HEK293T (cell line): ENCODE data around the gene SCUBE3.

ENCODE experiments used
- BHLHE40 ChIP-seq: fragments of 450-650 bp; IDR thresholded peaks from 2 replicates; pipeline ENCODE4 v1.6.1; 2016; ENCODE audit warnings: mild to moderate bottlenecking, moderate library complexity, borderline replicate concordance
- FOXA1 ChIP-seq: fragments of 450-650 bp; IDR thresholded peaks from 2 replicates; pipeline ENCODE4 v1.6.1; 2016; ENCODE audit warnings: mild to moderate bottlenecking
- FOXM1 ChIP-seq: fragments of 450-650 bp; IDR thresholded peaks from 2 replicates; pipeline ENCODE4 v1.6.1; 2017; ENCODE audit warnings: mild to moderate bottlenecking, borderline replicate concordance
- HDGF ChIP-seq: fragments of 450-650 bp; IDR thresholded peaks from 2 replicates; pipeline ENCODE4 v1.6.1; 2017; ENCODE audit warnings: antibody characterized with exemption, borderline replicate concordance
- L3MBTL2 ChIP-seq: fragments of 450-650 bp; conservative IDR thresholded peaks from 2 replicates; pipeline ENCODE4 v1.6.1; 2016; ENCODE audit warnings: mild to moderate bottlenecking
- LEF1 ChIP-seq: fragments of 450-650 bp; IDR thresholded peaks from 2 replicates; pipeline ENCODE4 v1.6.1; 2017; ENCODE audit warnings: mild to moderate bottlenecking, borderline replicate concordance
- NFRKB ChIP-seq: fragments of 450-650 bp; IDR thresholded peaks from 2 replicates; pipeline ENCODE4 v1.6.1; 2016; ENCODE audit warnings: mild to moderate bottlenecking, moderate library complexity
- PKNOX1 ChIP-seq: fragments of 450-650 bp; IDR thresholded peaks from 2 replicates; pipeline ENCODE4 v1.6.1; 2016
- SP1 ChIP-seq: fragments of 450-650 bp; IDR thresholded peaks from 2 replicates; pipeline ENCODE4 v1.6.1; 2017
- SUZ12 ChIP-seq: fragments of 450-650 bp; IDR thresholded peaks from 2 replicates; pipeline ENCODE4 v1.6.1; 2016; ENCODE audit warnings: mild to moderate bottlenecking
- TARDBP ChIP-seq: fragments of 450-650 bp; IDR thresholded peaks from 2 replicates; pipeline ENCODE4 v1.6.1; 2016

DNA sequence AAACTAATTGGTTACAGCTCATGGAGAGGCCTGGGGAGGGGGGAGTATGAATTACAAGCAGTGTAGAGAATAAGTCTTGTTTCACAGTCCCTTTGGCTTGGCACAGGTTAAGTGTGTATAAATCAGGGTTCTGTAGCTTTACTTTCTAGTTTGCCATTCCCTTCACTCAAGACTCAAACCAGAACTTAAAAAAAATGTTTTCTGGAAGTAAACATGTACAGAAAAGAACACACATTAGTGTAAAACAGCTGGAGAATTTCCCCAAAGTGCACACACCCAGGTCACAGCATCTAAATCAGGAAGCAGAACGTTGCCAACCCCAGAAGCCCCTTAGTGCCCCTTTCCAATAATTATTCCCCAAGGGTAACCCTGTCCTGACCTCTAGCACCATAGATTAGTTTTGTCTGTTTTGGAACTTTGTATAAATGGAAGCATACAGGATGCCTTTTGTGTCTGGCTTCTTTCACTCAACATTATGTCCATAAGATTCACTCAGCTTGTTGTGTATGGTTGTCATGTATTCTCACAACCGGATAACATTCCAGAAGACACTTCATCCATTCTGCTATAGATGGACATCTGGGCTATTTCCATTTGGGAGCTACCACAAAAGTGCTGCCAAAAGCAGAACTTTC, 33.7 kb upstream of the SCUBE3 start:
- TF ChIP-seq NFRKB (no peak), TARDBP (no peak), SUZ12 (no peak), SP1 (no peak), BHLHE40 (no peak), LEF1 (no peak), HDGF (no peak), PKNOX1 (no peak), FOXM1 (no peak), FOXA1 (no peak), L3MBTL2 (no peak)
